Upper lobe of left lung (tissue), 6 donors: Measurements from ENCODE around the gene GABRG3. TPM values are rescaled to one million over a fixed set of nuclear protein-coding genes. Genes with fewer than 3 reads are reported as not detected.

Experiments used
- ATAC-seq, 2 donors: fragments of 200-7000 bp; cut with Tn5 transposase; one replicate each; pipeline ENCODE4 v1.9.1; 2022; ENCODE audit warnings: mild to moderate bottlenecking in 2 of 2, moderate library complexity in 2 of 2; ENCODE audit not compliant: low FRiP score in 2 of 2
- DNase-seq, 2 donors: peaks; one replicate each; pipeline ENCODE4 v3.0.0-alpha.2; 2019 to 2020
- H3K27ac ChIP-seq, 4 donors: fragments of 200-600 bp; sonication (generic); one replicate each; pipeline ENCODE4 v1.5.1; 2016 to 2019
- H3K27me3 ChIP-seq, 4 donors: fragments of 200-600 bp; sonication (generic); one replicate each; pipeline ENCODE4 v1.5.1; 2017 to 2019
- H3K36me3 ChIP-seq, 4 donors: fragments of 200-600 bp; sonication (generic); one replicate each; pipeline ENCODE4 v1.5.1; 2016 to 2019
- H3K4me1 ChIP-seq, 4 donors: fragments of 200-600 bp; sonication (generic); one replicate each; pipeline ENCODE4 v1.5.1; 2018 to 2019
- H3K4me3 ChIP-seq, 4 donors: fragments of 200-600 bp; sonication (generic); one replicate each; pipeline ENCODE4 v1.5.1; 2017 to 2019; ENCODE audit warnings: mild to moderate bottlenecking in 2 of 4, moderate library complexity in 1 of 4
- H3K9me3 ChIP-seq, 4 donors: fragments of 200-600 bp; sonication (generic); one replicate each; pipeline ENCODE4 v1.5.1; 2018 to 2019
- CTCF ChIP-seq, 6 experiments: fragments of 450-650 bp in 4 of 6; fragments of 200-600 bp in 2 of 6; sonication (generic) in 2 of 6; IDR thresholded peaks; one replicate each; pipeline ENCODE4 v1.5.1; 2016 to 2019; ENCODE audit warnings: antibody characterized with exemption in 6 of 6
- EP300 ChIP-seq, 4 donors: sonication (generic); formaldehyde crosslinking; IDR thresholded peaks; one replicate each; pipeline ENCODE4 v1.5.1; 2017; ENCODE audit warnings: antibody characterized with exemption in 4 of 4, control low read depth in 2 of 4
- POLR2A ChIP-seq, 4 donors: fragments of 450-650 bp; IDR thresholded peaks; one replicate each; pipeline ENCODE4 v1.5.1; 2016 to 2017; ENCODE audit warnings: antibody characterized with exemption in 4 of 4, mild to moderate bottlenecking in 2 of 4
- POLR2AphosphoS5 ChIP-seq, 2 donors: sonication (generic); formaldehyde crosslinking; IDR thresholded peaks; one replicate each; pipeline ENCODE4 v1.5.1; 2017; ENCODE audit warnings: antibody characterized with exemption in 2 of 2
- WGBS, 2 donors: methylation state at CpG; one replicate each; pipeline ENCODE4 v1.1.5; 2017 to 2018; 5-methylcytosine and 5-hydroxymethylcytosine counted together
- total RNA-seq, 6 donors: library from RNA; depleted of rRNA in 4 of 6; stranded (reverse); fragments of >200 nt in 4 of 6; gene quantifications; one replicate each; pipeline versions ENCODE4 v1.1.0 to v1.2.1, GENCODE V29; 2016 to 2021
- donor health status: DM: no; HTN: no; CAD: no; lungs with moderate emphysema.
- donor health status: DM: no; HTN: yes; CAD: no; lungs with severe emphysema.

The GABRG3 gene
- total RNA-seq, 6 donors from 2014 or later, result not detected

- WGBS, 2 donors, result 87 to 96% methylated on average over 11 to 12 of the region's 12 CpGs
- TF ChIP-seq EP300 (IDR thresholded peaks at IDR 0.05) (no peak), POLR2A (IDR thresholded peaks at IDR 0.05) (no peak), POLR2AphosphoS5 (IDR thresholded peaks at IDR 0.05) (no peak), CTCF (IDR thresholded peaks at IDR 0.05) (no peak)
Measured at GRCh38 chr15:27067175-27067574, 96.2 kb downstream of the GABRG3 start.

DNA sequence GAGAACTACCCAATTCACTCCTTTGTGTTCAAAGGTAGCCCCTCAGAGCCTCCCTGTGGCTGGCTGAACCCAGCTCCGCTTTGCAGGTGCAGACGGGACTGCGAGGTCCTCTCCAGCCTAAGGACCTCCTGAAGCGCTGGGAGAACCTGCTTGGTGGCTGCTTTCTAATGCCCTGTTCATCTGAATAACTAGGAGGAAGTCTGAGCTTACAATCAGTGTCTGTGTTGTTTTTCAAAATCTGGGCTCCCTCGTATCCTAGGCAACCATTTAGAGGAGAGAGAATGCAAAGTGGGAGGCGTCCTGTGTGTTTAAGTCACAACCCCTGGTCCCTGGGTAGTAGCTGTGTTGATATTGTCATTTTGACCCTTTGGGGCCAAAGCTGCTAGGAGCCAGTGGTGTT lies 99.9 kb downstream of the GABRG3 start:
- DNase-seq, result no peak
- 66 to 81% methylated on average over 6 of the region's 6 CpGs for WGBS, 2 donors
- no peaks in the 10 kb centered on the region for H3K4me1 ChIP-seq
- no peaks in the 10 kb centered on the region for H3K27me3 ChIP-seq
- TF ChIP-seq CTCF (IDR thresholded peaks at IDR 0.05), result no peak
- no peak for TF ChIP-seq POLR2AphosphoS5 (IDR thresholded peaks at IDR 0.05)
- no peak for TF ChIP-seq EP300 (IDR thresholded peaks at IDR 0.05)
- no peak for TF ChIP-seq POLR2A (IDR thresholded peaks at IDR 0.05)
- peaks cover 3 to 14% (median 9%) of the 10 kb centered on the region in 4 donors for H3K9me3 ChIP-seq
- H3K36me3 ChIP-seq, result no peaks in the 10 kb centered on the region
- ATAC-seq, result no peak
- H3K27ac ChIP-seq, result no peak overlapping the region
- no peak overlapping the region for H3K4me3 ChIP-seq

More at GRCh38 chr15:27067175-27067574, 96.2 kb downstream of the GABRG3 start:
- Histone ChIP-seq H3K4me3 (no peak overlapping the region), H3K27me3 (no peaks in the 10 kb centered on the region), H3K4me1 (no peaks in the 10 kb centered on the region), H3K36me3 (no peaks in the 10 kb centered on the region), H3K27ac (no peak overlapping the region), H3K9me3 (peaks cover 3 to 14% (median 9%) of the 10 kb centered on the region in 4 donors)
- ATAC-seq (no peak), DNase-seq (no peak)

- no peak for TF ChIP-seq CTCF (IDR thresholded peaks at IDR 0.05)
- no peak for TF ChIP-seq EP300 (IDR thresholded peaks at IDR 0.05)
- no peak for TF ChIP-seq POLR2A (IDR thresholded peaks at IDR 0.05)
- TF ChIP-seq POLR2AphosphoS5 (IDR thresholded peaks at IDR 0.05), result no peak
- ATAC-seq (no peak), DNase-seq (no peak)
- Histone ChIP-seq H3K9me3 (no peaks in the 10 kb centered on the region), H3K36me3 (no peaks in the 10 kb centered on the region), H3K4me1 (no peaks in the 10 kb centered on the region), H3K4me3 (no peak overlapping the region), H3K27ac (no peak overlapping the region), H3K27me3 (no peaks in the 10 kb centered on the region)
- WGBS, 2 donors, result 80 to 92% methylated on average over 6 of the region's 6 CpGs
Measured at GRCh38 chr15:27074179-27074578, 103.2 kb downstream of the GABRG3 start.

- H3K9me3 ChIP-seq, result no peaks in the 10 kb centered on the region
- DNase-seq (no peak), ATAC-seq (no peak)
- H3K4me1 ChIP-seq, result no peaks in the 10 kb centered on the region
- H3K36me3 ChIP-seq, result no peaks in the 10 kb centered on the region
- WGBS, 2 donors, result 81 to 84% methylated on average over 5 of the region's 5 CpGs
- H3K27me3 ChIP-seq, result no peaks in the 10 kb centered on the region
- no peak overlapping the region for H3K4me3 ChIP-seq
- H3K27ac ChIP-seq, result no peak overlapping the region
- TF ChIP-seq EP300 (IDR thresholded peaks at IDR 0.05) (no peak), POLR2AphosphoS5 (IDR thresholded peaks at IDR 0.05) (no peak), CTCF (IDR thresholded peaks at IDR 0.05) (no peak), POLR2A (IDR thresholded peaks at IDR 0.05) (no peak)
Measured at GRCh38 chr15:27077790-27078189, 106.8 kb downstream of the GABRG3 start.

- no peaks in the 10 kb centered on the region for H3K36me3 ChIP-seq
- H3K4me1 ChIP-seq, result no peaks in the 10 kb centered on the region
- no peak for DNase-seq
- no peaks in the 10 kb centered on the region for H3K9me3 ChIP-seq
- no peak overlapping the region for H3K27ac ChIP-seq
- no peaks in the 10 kb centered on the region for H3K27me3 ChIP-seq
- no peak for ATAC-seq
- no peak overlapping the region for H3K4me3 ChIP-seq
- TF ChIP-seq CTCF (IDR thresholded peaks at IDR 0.05) (no peak), POLR2A (IDR thresholded peaks at IDR 0.05) (no peak), EP300 (IDR thresholded peaks at IDR 0.05) (no peak), POLR2AphosphoS5 (IDR thresholded peaks at IDR 0.05) (no peak)
- 79 to 82% methylated on average over 8 to 10 of the region's 10 CpGs for WGBS, 2 donors
Measured at GRCh38 chr15:27081676-27082418, 110.9 kb downstream of the GABRG3 start.
